Lower leg skin (tissue), 4 donors: ENCODE measurements around the gene MYO1E. TPM values are rescaled to one million over a fixed set of nuclear protein-coding genes. Genes with fewer than 3 reads are reported as not detected.

Experiments used
- DNase-seq, 2 donors: peaks; one replicate each; pipeline ENCODE4 v3.0.0-alpha.2; 2019; ENCODE audit warnings: low spot score in 2 of 2
- H3K4me3 ChIP-seq: fragments of 200-600 bp; sonication (generic); 2 replicates; pipeline ENCODE4 v1.5.1; 2017; ENCODE audit warnings: mild to moderate bottlenecking, low read depth; ENCODE audit not compliant: poor library complexity, severe bottlenecking
- POLR2A ChIP-seq, 2 donors: fragments of 450-650 bp; IDR thresholded peaks; one replicate each; pipeline ENCODE4 v1.6.1; 2016 to 2017; ENCODE audit warnings: antibody characterized with exemption in 2 of 2, mild to moderate bottlenecking in 1 of 2, moderate library complexity in 1 of 2
- WGBS, 2 donors: methylation state at CpG; one replicate each; pipeline ENCODE4 v1.1.5; 2018; 5-methylcytosine and 5-hydroxymethylcytosine counted together
- intact Hi-C: fragments of 100-400 bp; cut with DNase I; formaldehyde crosslinking; loops from one replicate; pipeline ENCODE4 v1.15.0; 2023; ENCODE audit warnings: low total_unique reads
- total RNA-seq, 4 donors: library from RNA; depleted of rRNA; stranded (reverse); fragments of >200 nt; gene quantifications; one replicate each; pipeline ENCODE4 v1.1.0, GENCODE V29; 2016
- TF ChIP-seq, protein P1 (sequence below), 3 donors: fragments of 450-650 bp; IDR thresholded peaks; one replicate each; pipeline ENCODE4 v1.5.1; 2016; ENCODE audit warnings: antibody characterized with exemption in 3 of 3, mild to moderate bottlenecking in 3 of 3, moderate library complexity in 2 of 3

The MYO1E gene
- total RNA-seq, 4 donors from 2014 or later: 134 to 218 (median 183) TPM

GRCh38 chr15:59278120-59278519 lies 94.6 kb downstream of the MYO1E start:
- intact Hi-C loops: no loop called here
- peak in 1 of 2 donors; percentile 3 for DNase-seq
- H3K4me3 ChIP-seq: no peak overlapping the region
- no peak for TF ChIP-seq POLR2A (IDR thresholded peaks at IDR 0.05)
- TF ChIP-seq, protein P1, sequence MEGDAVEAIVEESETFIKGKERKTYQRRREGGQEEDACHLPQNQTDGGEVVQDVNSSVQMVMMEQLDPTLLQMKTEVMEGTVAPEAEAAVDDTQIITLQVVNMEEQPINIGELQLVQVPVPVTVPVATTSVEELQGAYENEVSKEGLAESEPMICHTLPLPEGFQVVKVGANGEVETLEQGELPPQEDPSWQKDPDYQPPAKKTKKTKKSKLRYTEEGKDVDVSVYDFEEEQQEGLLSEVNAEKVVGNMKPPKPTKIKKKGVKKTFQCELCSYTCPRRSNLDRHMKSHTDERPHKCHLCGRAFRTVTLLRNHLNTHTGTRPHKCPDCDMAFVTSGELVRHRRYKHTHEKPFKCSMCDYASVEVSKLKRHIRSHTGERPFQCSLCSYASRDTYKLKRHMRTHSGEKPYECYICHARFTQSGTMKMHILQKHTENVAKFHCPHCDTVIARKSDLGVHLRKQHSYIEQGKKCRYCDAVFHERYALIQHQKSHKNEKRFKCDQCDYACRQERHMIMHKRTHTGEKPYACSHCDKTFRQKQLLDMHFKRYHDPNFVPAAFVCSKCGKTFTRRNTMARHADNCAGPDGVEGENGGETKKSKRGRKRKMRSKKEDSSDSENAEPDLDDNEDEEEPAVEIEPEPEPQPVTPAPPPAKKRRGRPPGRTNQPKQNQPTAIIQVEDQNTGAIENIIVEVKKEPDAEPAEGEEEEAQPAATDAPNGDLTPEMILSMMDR (IDR thresholded peaks at IDR 0.05): no peak
- WGBS, 2 donors: 78 to 80% methylated on average over 3 of the region's 3 CpGs

DNA sequence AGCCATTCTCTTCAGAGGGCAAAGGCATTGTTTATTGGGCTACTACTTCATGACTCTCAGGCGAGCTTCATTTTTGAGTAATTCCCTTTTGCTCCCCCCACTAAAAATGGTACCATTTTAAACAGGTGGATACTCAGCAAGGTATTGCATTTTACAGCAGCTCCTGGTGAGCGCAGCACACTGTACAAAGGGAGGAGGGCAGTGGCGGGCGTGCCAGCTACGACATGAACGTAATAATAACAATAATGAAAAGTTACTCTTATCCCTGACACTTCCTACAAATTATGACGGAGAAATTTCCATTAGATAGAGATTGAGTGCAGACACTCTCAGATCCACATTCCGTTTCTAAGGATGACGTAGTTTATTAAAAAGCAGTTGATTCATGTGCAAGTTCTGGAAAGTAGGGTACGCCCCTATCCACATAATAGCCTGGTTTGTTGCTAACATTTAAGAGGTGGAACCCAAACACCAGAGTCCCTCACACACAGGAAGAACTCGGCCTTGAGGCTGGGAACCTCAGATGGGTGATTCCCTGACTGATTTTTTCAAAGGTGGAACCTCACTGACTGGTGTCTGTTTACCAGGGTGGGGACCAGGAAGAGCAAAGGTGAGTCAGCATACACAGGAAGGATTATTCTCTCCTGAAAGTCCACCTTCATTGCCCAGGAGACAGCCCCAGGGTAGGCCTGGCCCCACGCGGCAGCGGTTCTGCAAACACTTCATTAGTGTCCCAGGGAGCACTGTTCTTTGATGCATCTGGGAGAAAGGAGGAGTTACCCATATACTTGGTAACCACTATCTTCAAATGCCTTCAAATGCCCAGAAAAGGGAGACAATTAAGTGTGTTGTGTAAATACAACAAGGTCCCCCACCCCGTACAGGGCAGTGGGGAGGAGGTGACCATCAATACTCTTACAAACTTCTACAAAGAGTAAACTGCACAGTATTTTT lies 96.2 kb downstream of the MYO1E start:
- intact Hi-C loops: no loop called here
- TF ChIP-seq POLR2A (IDR thresholded peaks at IDR 0.05): no peak
- TF ChIP-seq, protein P1 (IDR thresholded peaks at IDR 0.05): no peak
- DNase-seq: peak in 1 of 2 donors; percentile 23
- 86 to 89% methylated on average over 15 of the region's 15 CpGs for WGBS, 2 donors
- no peak overlapping the region for H3K4me3 ChIP-seq

- 88 to 91% methylated on average over 6 of the region's 6 CpGs for WGBS, 2 donors
- intact Hi-C loops: no loop called here
- no peak for TF ChIP-seq POLR2A (IDR thresholded peaks at IDR 0.05)
- TF ChIP-seq, protein P1 (IDR thresholded peaks at IDR 0.05): no peak
- no peak overlapping the region for H3K4me3 ChIP-seq
- peak in 1 of 2 donors; percentile 23 for DNase-seq
These were observed 98.3 kb downstream of the MYO1E start for GRCh38 chr15:59274126-59274970.

GRCh38 chr15:59273234-59273633 lies 99.4 kb downstream of the MYO1E start:
- intact Hi-C loops: no loop called here
- DNase-seq: no peak
- WGBS, 2 donors: 97 to 99% methylated on average over 4 of the region's 4 CpGs
- TF ChIP-seq, protein P1 (IDR thresholded peaks at IDR 0.05): no peak
- no peak for TF ChIP-seq POLR2A (IDR thresholded peaks at IDR 0.05)
- H3K4me3 ChIP-seq: no peak overlapping the region

DNA sequence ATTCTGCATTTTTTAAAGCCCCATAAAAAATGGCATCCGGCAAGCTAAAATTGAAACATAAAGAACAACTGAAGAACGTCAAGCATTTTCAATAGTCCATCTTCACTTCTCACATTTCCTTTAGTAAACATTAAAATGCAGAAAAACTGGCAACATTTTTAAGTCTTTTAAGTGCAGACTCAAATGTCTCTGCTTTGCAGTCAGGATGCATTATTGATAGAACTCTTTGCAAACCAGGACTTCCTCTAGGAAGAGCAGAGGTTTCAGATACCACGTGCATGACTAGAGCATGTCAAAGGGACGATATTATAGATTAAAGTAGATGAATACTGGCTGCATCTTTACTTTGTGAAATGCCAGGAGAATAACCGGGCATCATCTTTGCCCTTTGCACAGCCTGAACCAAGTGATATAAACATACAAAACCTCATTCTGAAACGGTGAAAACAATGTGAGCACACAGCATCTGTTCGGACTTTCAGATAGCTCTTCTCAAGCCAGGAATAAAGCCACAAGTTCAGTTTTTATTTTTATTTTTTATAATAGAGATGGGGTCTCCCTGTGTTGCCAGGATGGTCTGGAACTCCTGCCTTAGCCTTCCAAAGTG lies 101.0 kb downstream of the MYO1E start:
- no peak overlapping the region for H3K4me3 ChIP-seq
- intact Hi-C loops: no loop called here
- WGBS, 2 donors: 64 to 78% methylated on average over 7 of the region's 7 CpGs
- no peak for DNase-seq
- no peak for TF ChIP-seq POLR2A (IDR thresholded peaks at IDR 0.05)
- TF ChIP-seq, protein P1 (IDR thresholded peaks at IDR 0.05): no peak
